Activated T-helper 9 cell treated with anti-CD3 and anti-CD28 coated beads, Interleukin-2, amount 50 U/mL, for 16 hours (primary cell): Measurements from ENCODE around the gene PDP2.

Experiments
- DNase-seq: peaks from one replicate; pipeline ENCODE4 v3.0.0-alpha.2; 2020; ENCODE audit warnings: low read depth

The PDP2 gene

DNA sequence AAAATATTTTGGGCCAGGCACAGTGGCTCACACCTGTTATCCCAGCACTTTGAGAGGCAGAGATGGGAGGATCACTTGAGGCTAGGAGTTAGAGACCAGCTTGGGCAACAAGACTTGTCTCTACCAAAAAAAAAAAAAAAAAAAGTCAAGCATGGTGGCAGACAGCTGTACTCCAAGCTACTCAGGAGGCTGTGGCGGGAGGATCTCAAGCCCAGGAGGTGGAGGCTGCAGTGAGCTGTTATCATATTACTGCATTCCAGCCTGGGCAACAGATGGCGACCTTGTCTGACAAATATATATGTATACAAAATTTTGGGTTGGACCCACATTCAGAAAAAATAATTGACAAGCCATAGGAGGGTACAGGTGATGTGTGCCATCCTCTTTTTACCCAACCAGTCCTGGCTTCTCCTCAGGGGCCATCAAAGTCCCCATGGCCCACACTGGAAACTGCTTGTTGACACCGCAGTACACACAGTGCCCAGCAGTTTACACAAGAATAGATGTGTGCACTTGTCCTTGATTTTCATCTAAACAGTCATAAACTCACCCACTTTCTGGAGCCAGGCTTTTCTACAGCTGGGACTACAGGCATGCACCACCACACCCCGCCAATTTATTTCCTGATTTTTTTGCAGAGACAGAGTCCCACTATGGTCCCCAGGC is 56.7 kb downstream of the PDP2 start:
- no peak for DNase-seq

GRCh38 chr16:66937725-66938337 is 57.5 kb downstream of the PDP2 start:
- no peak for DNase-seq

DNA sequence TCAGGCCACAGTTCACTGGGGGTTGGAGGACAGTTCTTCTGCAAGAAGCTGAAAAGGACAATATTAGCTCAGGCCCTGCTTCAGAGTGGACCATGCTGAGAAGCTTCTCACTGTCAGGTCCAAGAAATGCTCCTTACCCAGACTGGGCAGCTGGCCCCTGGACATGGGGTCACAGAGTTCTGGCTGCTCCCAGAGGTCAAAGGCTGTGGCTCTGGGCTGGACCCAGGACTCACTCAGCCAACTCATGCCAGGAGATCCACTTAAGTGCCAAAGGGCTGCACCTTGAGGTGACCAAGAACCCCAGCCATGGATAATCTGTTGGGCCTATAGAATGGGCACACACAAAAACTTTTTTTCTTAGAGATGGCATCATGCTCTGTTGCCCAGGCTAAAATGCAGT is 59.1 kb downstream of the PDP2 start:
- DNase-seq: no peak

DNA sequence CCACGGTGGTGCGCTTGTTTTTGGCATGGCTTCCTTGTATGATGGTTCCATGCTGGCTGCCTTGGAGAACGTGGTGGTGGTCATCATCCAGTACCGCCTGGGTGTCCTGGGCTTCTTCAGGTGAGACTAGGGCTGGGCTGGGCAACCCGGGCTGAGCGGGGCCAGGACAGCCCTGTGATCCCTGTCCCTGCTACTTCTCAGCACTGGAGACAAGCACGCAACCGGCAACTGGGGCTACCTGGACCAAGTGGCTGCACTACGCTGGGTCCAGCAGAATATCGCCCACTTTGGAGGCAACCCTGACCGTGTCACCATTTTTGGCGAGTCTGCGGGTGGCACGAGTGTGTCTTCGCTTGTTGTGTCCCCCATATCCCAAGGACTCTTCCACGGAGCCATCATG is 59.9 kb downstream of the PDP2 start:
- DNase-seq: no peak
